ENCODE data around the gene BCL2A1. TPM values are rescaled to one million over a fixed set of nuclear protein-coding genes. Genes with fewer than 3 reads are reported as not detected.
"Not testable (repeated sequence)": the region's sequence is repeated elsewhere in the genome, so short reads cannot be mapped to it uniquely, and the experiment has no call there.

The BCL2A1 gene
- 6.7 and 7.9 TPM in 2 replicates for total RNA-seq (2014; rRNA removed; shearing (Covaris generic))
- 17.7 and 18.5 TPM in 2 replicates for polyA plus RNA-seq (2015; cell fraction: cytosol; rRNA removed)
- 11.0 and 13.3 TPM in 2 replicates for polyA plus RNA-seq (2015; cell fraction: nucleus; rRNA removed)

- peak; percentile 94 for DNase-seq (ENCODE audit: low read depth)
Measured at GRCh38 chr15:79970624-79971434, at the start of gene BCL2A1. TSS of gene BCL2A1 (minus strand) at chr15:79971196. CDS start at chr15:79971119, 77 bp downstream.

- no peak for DNase-seq (ENCODE audit: low read depth)
Measured at GRCh38 chr15:80020731-80021130, 49.7 kb upstream of the BCL2A1 start.

GRCh38 chr15:80020149-80020548 lies 49.2 kb upstream of the BCL2A1 start:
- DNase-seq (ENCODE audit: low read depth) = not testable (repeated sequence)

GRCh38 chr15:80019168-80019745 lies 48.3 kb upstream of the BCL2A1 start:
- DNase-seq (ENCODE audit: low read depth) = no peak

GRCh38 chr15:80017139-80017538 lies 46.1 kb upstream of the BCL2A1 start:
- DNase-seq (ENCODE audit: low read depth) = not testable (repeated sequence)

GRCh38 chr15:80016506-80016905 lies 45.5 kb upstream of the BCL2A1 start:
- not testable (repeated sequence) for DNase-seq (ENCODE audit: low read depth)

GRCh38 chr15:80015156-80015555 lies 44.2 kb upstream of the BCL2A1 start:
- DNase-seq (ENCODE audit: low read depth) = no peak

- not testable (repeated sequence) for DNase-seq (ENCODE audit: low read depth)
Measured at GRCh38 chr15:80014186-80014585, 43.2 kb upstream of the BCL2A1 start.

GRCh38 chr15:80012060-80012726 lies 41.2 kb upstream of the BCL2A1 start:
- no peak for DNase-seq (ENCODE audit: low read depth)

- no peak for DNase-seq (ENCODE audit: low read depth)
Measured at GRCh38 chr15:80011596-80011995, 40.6 kb upstream of the BCL2A1 start.

- peak; percentile 79 for DNase-seq (ENCODE audit: low read depth)
Measured at GRCh38 chr15:80011041-80011523, 40.1 kb upstream of the BCL2A1 start.

GRCh38 chr15:80010131-80010673 lies 39.2 kb upstream of the BCL2A1 start:
- DNase-seq (ENCODE audit: low read depth) = peak; percentile 85

- DNase-seq (ENCODE audit: low read depth) = no peak
Measured at GRCh38 chr15:80007532-80007931, 36.5 kb upstream of the BCL2A1 start.

- no peak for DNase-seq (ENCODE audit: low read depth)
Measured at GRCh38 chr15:80006946-80007345, 36.0 kb upstream of the BCL2A1 start.

- DNase-seq (ENCODE audit: low read depth) = no peak
Measured at GRCh38 chr15:80003934-80004472, 33.0 kb upstream of the BCL2A1 start.

- no peak for DNase-seq (ENCODE audit: low read depth)
Measured at GRCh38 chr15:80003171-80003570, 32.2 kb upstream of the BCL2A1 start.

GRCh38 chr15:80002267-80002666 lies 31.3 kb upstream of the BCL2A1 start:
- DNase-seq (ENCODE audit: low read depth) = no peak

GRCh38 chr15:79994615-79995014 lies 23.6 kb upstream of the BCL2A1 start:
- peak; percentile 44 for DNase-seq (ENCODE audit: low read depth)

GRCh38 chr15:79991826-79992225 lies 20.8 kb upstream of the BCL2A1 start:
- DNase-seq (ENCODE audit: low read depth) = no peak

- DNase-seq (ENCODE audit: low read depth) = no peak
Measured at GRCh38 chr15:79990997-79991334, 20.0 kb upstream of the BCL2A1 start.

- DNase-seq (ENCODE audit: low read depth) = no peak
Measured at GRCh38 chr15:79990280-79990996, 19.4 kb upstream of the BCL2A1 start.
